ENCODE data around the gene SERGEF.

DNA sequence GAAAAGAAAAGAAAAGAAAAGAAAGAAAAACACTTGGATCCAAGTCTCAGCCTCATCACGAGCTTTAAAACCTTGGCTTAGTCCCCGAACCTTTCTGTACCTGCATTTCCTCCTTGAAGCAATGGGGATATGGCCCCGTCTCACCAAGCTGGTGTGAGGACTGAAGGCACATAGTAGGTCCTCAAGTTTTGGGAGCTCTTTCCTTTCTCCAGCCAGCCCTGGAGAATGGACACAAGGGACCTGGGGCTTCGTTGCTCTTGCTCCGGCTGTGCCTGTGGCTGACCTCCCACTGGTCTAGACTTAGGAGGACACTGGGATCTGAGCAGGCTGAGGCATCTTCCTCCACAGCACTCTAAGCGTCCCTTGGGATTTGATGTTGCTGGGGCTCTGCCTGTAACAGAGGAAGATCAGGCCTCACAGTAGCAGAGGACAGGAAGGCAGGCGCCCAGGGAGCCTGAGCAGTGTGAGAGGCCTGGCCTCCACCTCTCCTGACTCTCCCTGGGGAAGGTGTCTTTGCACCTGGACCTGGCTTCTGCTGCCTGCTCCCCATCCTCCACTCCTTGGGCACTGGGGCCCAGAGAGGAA lies 245.5 kb downstream of the SERGEF start:
- TF ChIP-seq POLR2A (IDR thresholded peaks at IDR 0.05), result no peak
- TF ChIP-seq, protein P1, sequence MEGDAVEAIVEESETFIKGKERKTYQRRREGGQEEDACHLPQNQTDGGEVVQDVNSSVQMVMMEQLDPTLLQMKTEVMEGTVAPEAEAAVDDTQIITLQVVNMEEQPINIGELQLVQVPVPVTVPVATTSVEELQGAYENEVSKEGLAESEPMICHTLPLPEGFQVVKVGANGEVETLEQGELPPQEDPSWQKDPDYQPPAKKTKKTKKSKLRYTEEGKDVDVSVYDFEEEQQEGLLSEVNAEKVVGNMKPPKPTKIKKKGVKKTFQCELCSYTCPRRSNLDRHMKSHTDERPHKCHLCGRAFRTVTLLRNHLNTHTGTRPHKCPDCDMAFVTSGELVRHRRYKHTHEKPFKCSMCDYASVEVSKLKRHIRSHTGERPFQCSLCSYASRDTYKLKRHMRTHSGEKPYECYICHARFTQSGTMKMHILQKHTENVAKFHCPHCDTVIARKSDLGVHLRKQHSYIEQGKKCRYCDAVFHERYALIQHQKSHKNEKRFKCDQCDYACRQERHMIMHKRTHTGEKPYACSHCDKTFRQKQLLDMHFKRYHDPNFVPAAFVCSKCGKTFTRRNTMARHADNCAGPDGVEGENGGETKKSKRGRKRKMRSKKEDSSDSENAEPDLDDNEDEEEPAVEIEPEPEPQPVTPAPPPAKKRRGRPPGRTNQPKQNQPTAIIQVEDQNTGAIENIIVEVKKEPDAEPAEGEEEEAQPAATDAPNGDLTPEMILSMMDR (IDR thresholded peaks at IDR 0.05 in 8 of 11, conservative IDR thresholded peaks at IDR 0.05 in 3 of 11), result no peak
- TF ChIP-seq POLR2AphosphoS5 (IDR thresholded peaks at IDR 0.05), result no peak

All from spleen (tissue), 7 donors.